GM21717 (cell line): ENCODE data around the gene CD247.

Experiments used
- ATAC-seq: cut with Tn5 transposase; IDR thresholded peaks from one replicate; pipeline ENCODE4 v1.9.1; 2021; ENCODE audit warnings: mild to moderate bottlenecking, moderate library complexity; ENCODE audit not compliant: unreplicated experiment

Gene CD247

GRCh38 chr1:167512046-167512654, 6.2 kb downstream of the CD247 start:
- ATAC-seq: no peak

DNA sequence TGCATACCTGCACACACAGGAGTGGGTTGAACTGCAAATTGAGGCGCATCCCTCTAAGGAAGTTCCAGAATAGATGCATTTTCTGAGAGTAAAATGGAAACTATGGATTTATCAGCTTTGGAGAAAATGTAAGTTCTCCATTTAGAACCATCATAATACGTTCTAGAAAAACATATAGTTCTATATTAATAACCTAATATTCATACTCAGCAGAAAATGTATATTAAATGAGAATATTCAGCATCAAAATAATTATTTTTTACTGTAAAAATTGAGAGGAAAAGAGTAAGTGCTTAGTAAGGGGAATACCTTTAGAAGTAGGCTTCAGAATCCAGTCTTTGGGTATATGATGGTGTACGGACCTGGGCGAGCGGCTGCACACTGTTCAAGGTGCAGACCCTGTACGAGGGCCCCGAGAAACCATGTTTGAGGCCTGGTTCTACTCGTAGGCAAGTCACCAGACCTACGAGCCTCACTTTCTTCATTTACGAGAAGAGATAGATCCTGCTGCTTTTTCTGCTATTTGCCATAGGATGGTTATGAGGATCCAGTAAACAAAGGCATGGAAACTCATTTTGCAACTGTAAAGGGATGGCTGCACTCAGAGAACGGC, 6.8 kb downstream of the CD247 start:
- no peak for ATAC-seq

DNA sequence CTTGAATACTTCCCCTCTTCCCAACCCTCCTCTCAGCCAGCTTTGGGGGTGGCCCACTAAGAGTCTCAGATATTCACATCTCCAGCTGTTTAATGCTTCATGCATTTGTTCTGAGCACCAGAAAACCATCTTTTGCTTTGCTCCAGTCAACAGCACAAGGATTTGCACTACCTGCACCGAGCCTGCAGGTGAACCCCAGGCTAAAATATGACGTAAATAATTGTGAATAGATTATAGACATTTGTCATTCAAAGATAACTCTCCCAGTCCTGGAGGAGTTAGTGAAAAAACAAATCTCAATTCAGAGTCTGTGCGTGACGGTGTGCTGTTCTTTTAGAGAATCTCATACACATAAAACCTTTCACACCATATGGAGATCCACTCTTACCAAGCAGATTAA, 7.4 kb downstream of the CD247 start:
- ATAC-seq: no peak

DNA sequence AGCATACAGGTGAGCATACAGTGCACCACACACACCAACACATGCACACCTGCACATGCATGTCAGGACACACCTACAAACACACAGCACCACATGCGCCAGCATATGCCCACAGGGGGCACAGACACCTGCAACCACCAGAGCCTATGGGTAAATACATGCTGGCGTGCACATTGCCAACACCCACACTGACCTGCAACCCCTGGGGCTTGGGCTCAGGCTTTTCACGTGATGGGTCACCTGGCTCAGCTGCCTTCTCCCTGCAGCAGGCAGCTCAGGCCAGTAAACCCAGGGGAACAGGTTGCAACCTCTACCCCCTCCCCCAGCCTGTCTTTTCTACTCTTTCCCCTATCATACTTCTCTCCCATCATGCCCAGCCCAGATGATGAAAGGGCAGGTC, 8.1 kb downstream of the CD247 start:
- no peak for ATAC-seq

- ATAC-seq: no peak
Observed at GRCh38 chr1:167509587-167509986, 8.7 kb downstream of the CD247 start.

- ATAC-seq: no peak
Observed at GRCh38 chr1:167507719-167508118, 10.6 kb downstream of the CD247 start.

GRCh38 chr1:167504467-167504827, 13.9 kb downstream of the CD247 start:
- ATAC-seq: no peak

DNA sequence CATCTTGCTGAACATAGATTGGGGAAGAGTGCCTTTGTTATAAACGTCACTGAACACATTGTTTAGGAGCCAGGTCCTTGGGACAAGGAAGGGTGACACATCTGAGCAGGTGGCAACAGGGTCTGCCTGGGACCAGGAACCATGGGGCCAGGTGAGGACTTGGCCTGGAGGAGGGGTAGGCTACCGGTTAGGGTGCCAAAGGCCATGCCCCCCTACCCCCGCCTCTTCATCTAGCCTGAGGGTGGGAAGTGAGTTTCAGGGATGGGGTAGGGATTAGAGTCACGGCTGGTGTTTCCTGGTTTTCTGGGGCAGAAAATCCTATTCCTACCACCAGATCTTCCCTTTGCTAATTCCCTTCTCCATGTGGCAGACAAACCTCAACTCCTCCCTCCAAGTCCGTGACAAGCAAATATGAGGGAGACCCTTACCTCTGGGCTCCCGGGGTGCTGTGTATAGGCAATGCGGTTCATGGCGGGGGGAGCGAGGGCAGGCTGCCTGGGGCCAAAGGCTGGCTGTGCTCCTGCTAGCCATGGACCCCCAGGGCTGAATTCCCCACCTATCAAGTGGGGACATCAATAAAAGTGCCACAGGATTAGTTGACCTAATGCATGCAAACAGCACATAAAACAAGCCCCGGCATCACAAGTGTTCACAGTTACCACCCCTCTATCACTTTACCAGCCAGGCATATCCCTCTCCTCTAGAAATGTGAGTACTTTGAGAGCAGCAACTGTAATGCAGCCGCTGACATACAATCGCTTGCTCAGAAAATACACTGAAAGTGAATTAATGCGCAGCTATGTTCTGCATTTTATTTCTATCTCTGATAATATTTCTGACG, 14.5 kb downstream of the CD247 start:
- no peak for ATAC-seq

DNA sequence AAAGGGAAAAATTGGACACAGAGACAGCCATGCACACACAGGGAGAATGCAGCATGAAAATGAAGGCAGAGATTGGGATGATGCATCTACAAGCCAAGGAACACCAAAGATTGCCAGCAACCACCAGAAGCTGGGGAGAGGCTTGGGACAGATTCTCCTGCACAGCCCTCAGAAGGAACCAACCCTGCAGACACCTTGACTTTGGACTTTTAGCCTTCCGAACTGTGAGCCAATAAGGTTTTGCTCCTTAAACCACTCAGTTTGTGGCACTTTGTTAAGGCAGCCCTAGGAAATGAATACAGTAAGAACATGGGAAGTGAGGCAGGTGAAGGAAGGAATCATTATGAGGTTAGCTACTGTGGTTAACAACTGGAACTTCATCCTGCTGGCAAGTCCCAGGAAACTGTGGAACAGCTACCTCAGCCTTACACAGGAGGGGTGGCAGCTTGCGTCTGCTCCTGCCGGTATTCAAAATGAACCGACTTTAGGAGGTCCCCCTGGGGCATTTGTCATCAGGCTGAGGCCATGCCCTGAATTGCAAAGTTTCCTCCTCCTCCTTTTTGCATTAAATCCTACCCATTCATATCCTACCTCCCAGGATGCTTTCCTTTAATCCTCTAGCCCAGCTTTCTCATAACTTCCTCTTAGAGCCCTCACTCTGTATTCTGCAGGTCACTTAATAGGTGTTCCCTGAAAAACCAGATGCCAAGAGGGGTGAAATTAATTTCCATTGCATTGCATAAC, 15.4 kb downstream of the CD247 start:
- no peak for ATAC-seq

DNA sequence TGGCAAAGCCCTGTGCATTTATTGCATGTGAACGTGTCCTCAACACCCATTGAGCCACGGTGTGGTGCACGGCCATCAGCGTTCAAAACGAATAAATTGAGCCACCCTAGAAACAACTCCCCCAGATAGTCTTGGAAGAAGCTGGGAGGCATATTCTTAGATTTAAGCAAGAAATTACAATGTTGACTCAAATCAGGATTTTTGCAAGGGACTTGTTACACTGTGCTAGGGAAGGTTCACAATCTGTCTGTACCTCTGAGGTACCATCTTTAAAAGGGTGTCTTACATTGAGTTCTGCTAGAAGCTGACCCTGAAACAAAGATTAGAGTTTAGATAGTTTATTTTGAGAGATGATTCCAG, 16.2 kb downstream of the CD247 start:
- no peak for ATAC-seq

DNA sequence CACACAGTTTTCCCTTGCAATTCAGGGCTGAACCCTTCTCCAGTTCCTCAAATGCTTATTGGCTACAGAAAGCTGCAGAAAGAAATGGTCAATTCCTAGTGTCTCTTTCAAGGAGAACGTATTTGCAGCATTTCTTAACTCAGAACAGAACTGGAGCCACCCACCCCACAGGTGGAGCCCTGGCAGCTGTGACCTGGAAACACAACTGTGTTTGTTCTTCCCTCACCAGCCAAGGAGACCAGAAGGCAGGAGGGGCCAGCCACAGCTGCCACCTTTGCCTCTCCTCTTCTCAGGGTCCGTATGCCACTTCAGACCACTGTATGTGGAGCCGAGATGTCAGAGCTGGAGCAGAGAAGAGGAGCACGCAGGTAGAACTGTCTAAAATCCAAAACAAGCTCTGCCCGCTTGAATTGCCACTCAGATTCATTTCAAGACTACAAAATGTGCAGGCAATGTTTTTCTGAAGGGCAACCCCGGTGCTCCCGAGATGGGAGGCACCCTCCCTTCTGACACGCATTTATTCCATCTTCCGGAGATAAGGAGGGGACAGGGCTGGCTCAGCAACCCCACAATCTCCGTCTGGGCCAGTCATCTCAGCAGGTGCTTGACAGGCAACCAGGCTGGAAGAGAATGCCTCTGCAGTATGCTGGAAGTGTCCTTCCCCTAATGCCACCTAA, 16.7 kb downstream of the CD247 start:
- no peak for ATAC-seq

DNA sequence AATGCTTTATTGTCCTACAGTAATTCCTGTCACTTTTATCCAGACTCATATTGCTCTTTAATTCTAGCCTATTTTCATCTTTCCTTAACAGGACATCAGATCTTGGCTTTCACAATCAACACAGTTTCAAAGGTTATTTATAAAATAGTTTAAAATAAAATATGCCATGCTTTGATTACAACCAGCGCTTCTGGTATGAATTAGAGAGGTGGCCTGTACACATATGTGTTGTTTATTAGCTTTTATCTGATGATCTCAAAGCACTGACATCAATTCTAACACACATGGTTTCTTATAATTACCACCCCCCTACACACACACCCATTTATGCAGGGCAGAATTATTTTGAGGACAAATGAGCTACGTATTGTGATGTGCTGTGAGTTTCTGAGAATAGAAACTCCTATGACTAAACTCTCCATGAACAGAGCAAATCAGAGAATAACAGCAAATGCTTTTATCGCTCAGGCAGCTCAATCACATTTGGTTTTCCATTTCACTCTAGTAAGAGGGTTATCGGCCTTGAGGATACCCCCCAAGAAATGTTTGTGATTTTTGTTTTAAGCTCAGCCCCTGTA, 18.0 kb downstream of the CD247 start:
- peak; percentile 35 for ATAC-seq

DNA sequence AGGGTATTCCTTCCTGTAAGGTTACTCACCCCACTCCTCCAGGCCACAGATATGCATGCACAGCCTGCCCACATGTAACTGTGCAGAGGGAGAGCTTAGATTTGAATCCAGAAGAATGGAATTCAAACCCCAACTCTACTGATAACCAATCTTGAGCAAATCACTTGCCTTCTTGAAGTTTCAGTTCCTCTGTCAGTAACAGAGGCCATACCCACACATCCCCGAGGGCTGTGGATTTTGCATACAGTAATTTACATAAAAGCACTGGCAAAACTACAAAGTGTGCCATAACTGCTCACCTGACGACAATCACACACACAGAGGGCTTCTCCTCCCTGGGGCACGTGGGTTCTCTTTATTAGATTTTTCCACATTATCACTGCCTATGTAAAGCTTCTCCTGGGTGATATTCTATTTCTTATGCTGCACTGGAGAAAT, 18.6 kb downstream of the CD247 start:
- peak; percentile 93 for ATAC-seq

GRCh38 chr1:167499106-167499505, 19.2 kb downstream of the CD247 start:
- ATAC-seq: peak; percentile 16

DNA sequence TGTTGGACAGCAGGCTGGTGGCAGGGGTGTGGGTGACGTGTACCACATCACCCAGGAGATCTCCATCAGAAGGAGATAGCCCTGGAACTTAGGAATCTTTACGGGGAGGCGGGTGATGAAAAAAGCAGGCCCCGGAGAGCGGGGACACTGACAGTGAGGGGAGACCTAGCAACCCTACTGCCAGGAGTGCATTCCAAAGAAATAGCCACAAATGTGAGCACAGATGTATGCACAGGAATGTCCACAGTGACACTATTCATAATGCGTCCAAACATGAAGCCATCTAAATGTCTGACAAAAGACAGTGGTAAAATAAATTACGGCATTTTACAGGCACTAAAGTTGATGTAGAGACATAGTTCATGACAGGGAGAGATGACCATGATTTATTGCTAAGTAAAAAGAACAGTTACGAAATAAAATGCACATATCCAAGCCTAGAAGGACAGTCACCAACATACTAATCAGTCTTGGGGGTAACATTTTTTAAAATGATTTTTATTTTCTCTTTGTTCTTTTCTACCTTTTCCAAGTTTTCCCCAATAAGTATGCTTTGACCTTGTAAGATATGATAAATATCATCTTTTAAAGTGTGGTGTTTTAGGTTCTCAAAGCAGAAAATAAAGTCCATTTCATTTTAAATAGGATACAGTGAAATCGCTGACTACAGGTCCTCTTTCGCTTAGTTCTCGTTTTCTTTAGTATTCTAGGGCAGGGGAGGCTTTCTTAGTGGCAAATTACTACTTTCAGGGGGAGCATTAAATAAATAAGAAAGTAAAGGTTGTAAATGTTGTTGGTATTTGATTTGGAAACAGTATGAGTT, 21.3 kb downstream of the CD247 start:
- no peak for ATAC-seq

DNA sequence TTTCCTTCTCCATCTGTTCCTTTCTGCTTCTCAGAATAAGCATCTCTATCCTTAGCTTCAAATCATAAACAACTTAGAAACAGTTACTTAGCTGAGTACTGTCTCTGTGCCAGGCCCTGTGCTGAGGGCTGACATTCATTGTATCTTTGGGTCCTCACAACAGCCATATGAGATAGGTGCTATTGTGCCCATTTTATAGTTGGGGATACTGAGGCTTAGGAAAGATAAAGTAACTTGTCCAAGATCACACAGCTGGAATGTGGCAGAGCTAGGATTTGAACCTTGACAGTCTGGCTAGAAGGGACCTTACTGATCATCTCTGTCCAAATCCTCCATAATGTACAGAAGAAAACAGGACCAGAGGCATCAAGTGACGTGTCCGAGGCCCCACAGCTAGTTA, 25.0 kb downstream of the CD247 start:
- no peak for ATAC-seq

DNA sequence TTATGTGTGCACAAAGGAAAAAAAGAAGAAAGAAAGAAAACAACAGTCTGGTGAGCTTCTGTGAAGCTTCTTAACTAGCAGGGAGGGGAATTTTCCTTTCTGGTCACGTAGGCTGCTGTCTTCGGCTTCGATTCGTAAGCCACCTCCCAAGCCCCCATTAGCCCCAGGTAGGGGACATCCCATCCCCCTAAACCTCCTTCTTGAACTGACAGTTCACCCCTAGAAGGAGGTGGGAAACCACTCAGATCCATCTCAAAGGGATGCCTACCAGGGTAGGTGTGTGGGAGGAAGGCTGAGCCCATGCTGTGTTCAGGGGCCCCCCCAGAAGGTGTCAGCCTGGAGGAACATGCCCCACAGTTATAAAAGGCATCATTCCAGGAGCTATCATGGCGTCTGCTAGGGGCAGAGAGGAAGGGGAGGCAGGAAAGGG, 25.8 kb downstream of the CD247 start:
- no peak for ATAC-seq

DNA sequence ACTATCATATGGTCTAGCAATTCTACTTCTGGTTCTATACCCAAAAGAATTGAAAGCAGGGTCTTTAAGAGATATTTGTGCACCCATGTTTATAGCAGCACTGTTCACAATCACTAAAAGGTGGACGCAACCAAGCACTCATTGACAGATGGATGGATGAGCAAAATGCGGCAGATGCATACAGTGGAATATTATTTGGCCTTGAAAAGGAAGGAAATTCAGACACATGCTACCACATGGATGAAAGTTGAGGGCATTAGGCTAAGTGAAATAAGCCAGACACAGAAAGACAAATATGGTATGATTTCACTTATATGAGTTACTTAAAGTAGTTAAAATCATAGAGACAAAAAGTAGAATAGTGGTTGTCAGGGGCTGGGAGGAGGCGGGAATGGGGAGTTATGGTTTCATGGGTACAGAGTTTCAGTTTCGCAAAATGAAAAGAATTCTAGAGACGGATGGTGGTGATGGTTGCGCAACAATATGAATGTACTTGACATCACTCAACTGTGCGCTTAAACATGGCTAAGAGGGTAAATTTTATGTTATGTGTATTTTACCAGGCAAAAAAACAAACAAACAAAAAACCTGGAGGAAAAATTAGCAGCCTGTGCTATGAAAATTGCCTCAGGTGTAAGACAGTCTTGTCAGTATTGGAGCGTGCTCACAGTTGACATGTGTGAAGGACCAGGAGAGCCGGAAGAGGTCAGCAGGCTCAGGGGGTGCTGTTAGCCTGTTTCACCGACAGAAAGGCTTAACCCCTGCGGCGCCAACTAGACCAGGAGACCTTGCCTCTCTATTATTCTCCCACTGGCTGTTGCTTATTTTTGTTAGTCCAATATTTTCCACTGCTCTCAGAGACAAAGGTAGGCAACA, 26.5 kb downstream of the CD247 start:
- ATAC-seq: no peak

DNA sequence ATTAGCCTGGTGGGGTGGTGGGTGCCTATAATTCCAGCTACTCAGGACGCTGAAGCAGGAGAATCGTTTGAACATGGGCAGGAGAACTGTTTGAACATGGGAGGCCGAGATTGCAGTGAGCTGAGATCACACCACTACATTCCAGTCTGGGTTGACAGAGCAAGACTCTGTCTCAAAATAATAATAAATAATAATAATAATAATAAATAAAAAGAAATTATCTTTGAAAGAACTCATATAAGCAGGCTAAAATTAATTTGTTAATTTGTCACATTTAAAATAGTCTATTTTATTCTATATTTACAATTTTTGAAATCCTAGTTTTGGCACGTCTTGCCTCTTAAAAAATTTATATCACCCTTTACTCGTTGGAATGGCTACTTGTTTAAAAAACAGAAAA, 27.6 kb downstream of the CD247 start:
- ATAC-seq: no peak
